K562 (cell line): ENCODE data around the gene MDK. TPM values are rescaled to one million over a fixed set of nuclear protein-coding genes. Genes with fewer than 3 reads are reported as not detected.

Experiments
- CBX3 ChIP-seq, 2 experiments: IDR thresholded peaks; 1 replicate in 1 of 2; 2 replicates in 1 of 2; pipeline ENCODE4 v1.6.1; 2012; ENCODE audit warnings: inconsistent platforms in 2 of 2, low read length in 2 of 2, borderline replicate concordance in 1 of 2, control low read depth in 1 of 2
- CREM ChIP-seq: IDR thresholded peaks from 2 replicates; pipeline ENCODE4 v1.6.1; 2014; ENCODE audit warnings: antibody characterized with exemption, low read depth
- EP300 ChIP-seq: IDR thresholded peaks from 2 replicates; pipeline ENCODE4 v1.6.1; 2012; ENCODE audit warnings: low read length, improper control_type of control experiment
- HSF4 ChIP-seq: fragments of 250-450 bp; sonication (Bioruptor Pico); IDR thresholded peaks from 2 replicates; pipeline ENCODE4 v2.1.2; 2022; ENCODE audit warnings: mild to moderate bottlenecking, moderate library complexity, borderline replicate concordance
- JUN ChIP-seq, 2 experiments: sonication (generic) in 1 of 2; formaldehyde crosslinking in 1 of 2; IDR thresholded peaks; 2 replicates each; pipeline versions ENCODE4 v1.6.1 to v1.8.0; 2012 to 2022; ENCODE audit warnings: borderline replicate concordance in 2 of 2, mild to moderate bottlenecking in 2 of 2, improper control_type of control experiment in 1 of 2, low read depth in 1 of 2, low read length in 1 of 2, missing genetic modification reagents in 1 of 2
- NRF1 ChIP-seq, 2 experiments: fragments of 450-650 bp; IDR thresholded peaks in 1 of 2; conservative IDR thresholded peaks in 1 of 2; 2 replicates each; pipeline ENCODE4 v1.6.1; 2014; ENCODE audit warnings: mild to moderate bottlenecking in 2 of 2
- SMARCE1 ChIP-seq: fragments of 450-650 bp; IDR thresholded peaks from 2 replicates; pipeline ENCODE4 v1.7.1; 2016; ENCODE audit warnings: mild to moderate bottlenecking
- ZNF239 ChIP-seq: fragments of 250-450 bp; sonication (Bioruptor Pico); IDR thresholded peaks from 2 replicates; pipeline ENCODE4 v1.4.0; 2020; ENCODE audit warnings: mild to moderate bottlenecking
- polyA plus RNA-seq, 8 experiments: library from polyadenylated mRNA; depleted of rRNA in 4 of 8; stranded (reverse) in 5 of 8; unstranded in 3 of 8; fragments of >200 nt; fragmentation: Nextera tagmentation in 2 of 8; fragmentation: Illumina TruSeq in 1 of 8; extraction: Ambion mirVana in 2 of 8; extraction: Trizol in 1 of 8; gene quantifications; 2 replicates each; pipeline versions ENCODE4 v1.2.1 to v1.2.3, GENCODE V29; 2011 to 2014; ENCODE audit warnings: inconsistent platforms in 1 of 8, missing spikeins in 1 of 8
- total RNA-seq, 7 experiments: library from RNA; depleted of rRNA in 6 of 7; stranded (reverse); fragments of >200 nt in 6 of 7; fragmentation: Illumina TruSeq in 2 of 7; extraction: Trizol in 2 of 7; gene quantifications; 2 replicates each; pipeline versions ENCODE4 v1.2.1 to v1.2.3, GENCODE V29; 2011 to 2021; ENCODE audit warnings: low replicate concordance in 1 of 7
- TF ChIP-seq, protein P1 (sequence below): fragments of 450-650 bp; IDR thresholded peaks from 2 replicates; pipeline ENCODE4 v1.6.1; 2017; ENCODE audit warnings: antibody characterized with exemption
- TF ChIP-seq, protein P2 (sequence below): fragments of 250-450 bp; sonication (Bioruptor Pico); IDR thresholded peaks from 2 replicates; pipeline ENCODE4 v1.5.0; 2021
- TF ChIP-seq, protein P3 (sequence below): IDR thresholded peaks from 3 replicates; pipeline ENCODE4 v1.6.1; 2011; ENCODE audit warnings: borderline replicate concordance, mild to moderate bottlenecking, moderate library complexity; ENCODE audit not compliant: insufficient read length; ENCODE audit errors: extremely low read depth
- TF ChIP-seq, protein P4 (sequence below): fragments of 450-650 bp; conservative IDR thresholded peaks from 2 replicates; pipeline ENCODE4 v1.6.1; 2016; ENCODE audit warnings: missing genetic modification characterization, low read depth, mild to moderate bottlenecking, control low read depth, missing compliant biosample characterization
- TF ChIP-seq, protein P5 (sequence below): fragments of 250-450 bp; sonication (Bioruptor Pico); IDR thresholded peaks from 2 replicates; pipeline ENCODE4 v1.5.0; 2020; ENCODE audit warnings: mild to moderate bottlenecking, borderline replicate concordance

The MDK gene
- total and polyA plus RNA-seq, 9 of the 15 experiments (the other 6 are each of a cell fraction or from before 2014, with no cell fraction given), result 20.7 to 700 (median 350) TPM

DNA sequence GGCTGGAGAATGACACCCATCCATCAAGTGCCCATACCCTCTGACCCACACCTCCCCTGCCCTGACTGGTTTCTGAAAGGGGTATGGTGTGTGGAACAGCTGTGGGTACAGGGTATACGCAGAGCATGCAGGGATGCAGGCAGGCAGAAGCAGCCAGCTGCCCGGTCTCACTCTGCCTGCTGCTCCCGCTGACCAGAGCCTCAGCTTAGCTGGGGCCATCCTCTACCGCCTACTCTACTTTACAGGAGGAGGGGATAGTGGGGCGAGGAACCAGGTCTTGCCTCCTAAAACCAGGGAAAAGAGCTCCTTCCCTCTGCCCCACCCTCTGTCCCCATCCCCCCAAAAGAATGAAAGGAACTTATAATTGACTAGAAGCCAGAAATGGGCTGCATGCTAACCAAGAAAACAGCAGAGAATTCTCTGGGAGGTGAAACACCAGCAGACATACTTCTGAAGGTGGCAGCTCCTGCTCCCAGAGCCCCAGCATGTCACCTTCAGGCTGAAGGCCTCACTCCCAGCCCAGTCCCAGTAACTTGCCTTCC, 23.1 kb downstream of the MDK start (continued):
- TF ChIP-seq EP300 (no peak), ZNF239 (CRISPR knock-in tag) (no peak), NRF1 (conservative IDR thresholded peaks at IDR 0.05 in 1 of 2, IDR thresholded peaks at IDR 0.05 in 1 of 2) (no peak), JUN (IDR thresholded peaks at IDR 0.05; ENCODE audit: borderline replicate concordance, low read depth, low read length) (no peak), JUN (CRISPR knock-in tag; IDR thresholded peaks at IDR 0.05; ENCODE audit: borderline replicate concordance) (no peak), CBX3 (IDR thresholded peaks at IDR 0.05; ENCODE audit: borderline replicate concordance in 1 of 2, low read length in 2 of 2) (no peak), CREM (no peak), SMARCE1 (no peak), HSF4 (CRISPR knock-in tag) (no peak)
- TF ChIP-seq, protein P1, sequence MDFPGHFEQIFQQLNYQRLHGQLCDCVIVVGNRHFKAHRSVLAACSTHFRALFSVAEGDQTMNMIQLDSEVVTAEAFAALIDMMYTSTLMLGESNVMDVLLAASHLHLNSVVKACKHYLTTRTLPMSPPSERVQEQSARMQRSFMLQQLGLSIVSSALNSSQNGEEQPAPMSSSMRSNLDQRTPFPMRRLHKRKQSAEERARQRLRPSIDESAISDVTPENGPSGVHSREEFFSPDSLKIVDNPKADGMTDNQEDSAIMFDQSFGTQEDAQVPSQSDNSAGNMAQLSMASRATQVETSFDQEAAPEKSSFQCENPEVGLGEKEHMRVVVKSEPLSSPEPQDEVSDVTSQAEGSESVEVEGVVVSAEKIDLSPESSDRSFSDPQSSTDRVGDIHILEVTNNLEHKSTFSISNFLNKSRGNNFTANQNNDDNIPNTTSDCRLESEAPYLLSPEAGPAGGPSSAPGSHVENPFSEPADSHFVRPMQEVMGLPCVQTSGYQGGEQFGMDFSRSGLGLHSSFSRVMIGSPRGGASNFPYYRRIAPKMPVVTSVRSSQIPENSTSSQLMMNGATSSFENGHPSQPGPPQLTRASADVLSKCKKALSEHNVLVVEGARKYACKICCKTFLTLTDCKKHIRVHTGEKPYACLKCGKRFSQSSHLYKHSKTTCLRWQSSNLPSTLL, result no peak
- TF ChIP-seq, protein P2, sequence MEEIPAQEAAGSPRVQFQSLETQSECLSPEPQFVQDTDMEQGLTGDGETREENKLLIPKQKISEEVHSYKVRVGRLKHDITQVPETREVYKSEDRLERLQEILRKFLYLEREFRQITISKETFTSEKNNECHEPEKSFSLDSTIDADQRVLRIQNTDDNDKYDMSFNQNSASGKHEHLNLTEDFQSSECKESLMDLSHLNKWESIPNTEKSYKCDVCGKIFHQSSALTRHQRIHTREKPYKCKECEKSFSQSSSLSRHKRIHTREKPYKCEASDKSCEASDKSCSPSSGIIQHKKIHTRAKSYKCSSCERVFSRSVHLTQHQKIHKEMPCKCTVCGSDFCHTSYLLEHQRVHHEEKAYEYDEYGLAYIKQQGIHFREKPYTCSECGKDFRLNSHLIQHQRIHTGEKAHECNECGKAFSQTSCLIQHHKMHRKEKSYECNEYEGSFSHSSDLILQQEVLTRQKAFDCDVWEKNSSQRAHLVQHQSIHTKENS (CRISPR knock-in tag), result no peak
- TF ChIP-seq, protein P3, sequence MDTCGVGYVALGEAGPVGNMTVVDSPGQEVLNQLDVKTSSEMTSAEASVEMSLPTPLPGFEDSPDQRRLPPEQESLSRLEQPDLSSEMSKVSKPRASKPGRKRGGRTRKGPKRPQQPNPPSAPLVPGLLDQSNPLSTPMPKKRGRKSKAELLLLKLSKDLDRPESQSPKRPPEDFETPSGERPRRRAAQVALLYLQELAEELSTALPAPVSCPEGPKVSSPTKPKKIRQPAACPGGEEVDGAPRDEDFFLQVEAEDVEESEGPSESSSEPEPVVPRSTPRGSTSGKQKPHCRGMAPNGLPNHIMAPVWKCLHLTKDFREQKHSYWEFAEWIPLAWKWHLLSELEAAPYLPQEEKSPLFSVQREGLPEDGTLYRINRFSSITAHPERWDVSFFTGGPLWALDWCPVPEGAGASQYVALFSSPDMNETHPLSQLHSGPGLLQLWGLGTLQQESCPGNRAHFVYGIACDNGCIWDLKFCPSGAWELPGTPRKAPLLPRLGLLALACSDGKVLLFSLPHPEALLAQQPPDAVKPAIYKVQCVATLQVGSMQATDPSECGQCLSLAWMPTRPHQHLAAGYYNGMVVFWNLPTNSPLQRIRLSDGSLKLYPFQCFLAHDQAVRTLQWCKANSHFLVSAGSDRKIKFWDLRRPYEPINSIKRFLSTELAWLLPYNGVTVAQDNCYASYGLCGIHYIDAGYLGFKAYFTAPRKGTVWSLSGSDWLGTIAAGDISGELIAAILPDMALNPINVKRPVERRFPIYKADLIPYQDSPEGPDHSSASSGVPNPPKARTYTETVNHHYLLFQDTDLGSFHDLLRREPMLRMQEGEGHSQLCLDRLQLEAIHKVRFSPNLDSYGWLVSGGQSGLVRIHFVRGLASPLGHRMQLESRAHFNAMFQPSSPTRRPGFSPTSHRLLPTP, result no peak
- TF ChIP-seq, protein P4, sequence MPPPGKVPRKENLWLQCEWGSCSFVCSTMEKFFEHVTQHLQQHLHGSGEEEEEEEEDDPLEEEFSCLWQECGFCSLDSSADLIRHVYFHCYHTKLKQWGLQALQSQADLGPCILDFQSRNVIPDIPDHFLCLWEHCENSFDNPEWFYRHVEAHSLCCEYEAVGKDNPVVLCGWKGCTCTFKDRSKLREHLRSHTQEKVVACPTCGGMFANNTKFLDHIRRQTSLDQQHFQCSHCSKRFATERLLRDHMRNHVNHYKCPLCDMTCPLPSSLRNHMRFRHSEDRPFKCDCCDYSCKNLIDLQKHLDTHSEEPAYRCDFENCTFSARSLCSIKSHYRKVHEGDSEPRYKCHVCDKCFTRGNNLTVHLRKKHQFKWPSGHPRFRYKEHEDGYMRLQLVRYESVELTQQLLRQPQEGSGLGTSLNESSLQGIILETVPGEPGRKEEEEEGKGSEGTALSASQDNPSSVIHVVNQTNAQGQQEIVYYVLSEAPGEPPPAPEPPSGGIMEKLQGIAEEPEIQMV (tag), result no peak
- TF ChIP-seq, protein P5, sequence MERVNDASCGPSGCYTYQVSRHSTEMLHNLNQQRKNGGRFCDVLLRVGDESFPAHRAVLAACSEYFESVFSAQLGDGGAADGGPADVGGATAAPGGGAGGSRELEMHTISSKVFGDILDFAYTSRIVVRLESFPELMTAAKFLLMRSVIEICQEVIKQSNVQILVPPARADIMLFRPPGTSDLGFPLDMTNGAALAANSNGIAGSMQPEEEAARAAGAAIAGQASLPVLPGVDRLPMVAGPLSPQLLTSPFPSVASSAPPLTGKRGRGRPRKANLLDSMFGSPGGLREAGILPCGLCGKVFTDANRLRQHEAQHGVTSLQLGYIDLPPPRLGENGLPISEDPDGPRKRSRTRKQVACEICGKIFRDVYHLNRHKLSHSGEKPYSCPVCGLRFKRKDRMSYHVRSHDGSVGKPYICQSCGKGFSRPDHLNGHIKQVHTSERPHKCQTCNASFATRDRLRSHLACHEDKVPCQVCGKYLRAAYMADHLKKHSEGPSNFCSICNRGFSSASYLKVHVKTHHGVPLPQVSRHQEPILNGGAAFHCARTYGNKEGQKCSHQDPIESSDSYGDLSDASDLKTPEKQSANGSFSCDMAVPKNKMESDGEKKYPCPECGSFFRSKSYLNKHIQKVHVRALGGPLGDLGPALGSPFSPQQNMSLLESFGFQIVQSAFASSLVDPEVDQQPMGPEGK, result no peak
